Liver (tissue), 9 donors: ENCODE data around the gene MYL12B. TPM values are rescaled to one million over a fixed set of nuclear protein-coding genes. Genes with fewer than 3 reads are reported as not detected.

ENCODE experiments used
- DNase-seq: peaks from one replicate; pipeline ENCODE4 v3.0.0-alpha.2; 2017; ENCODE audit warnings: low spot score
- H3K27ac ChIP-seq, 2 donors: one replicate each; pipeline ENCODE4 v1.7.0; 2013; ENCODE audit warnings: inconsistent platforms in 2 of 2, low read length in 2 of 2, control low read depth in 1 of 2, low read depth in 1 of 2, mild to moderate bottlenecking in 1 of 2
- H3K27me3 ChIP-seq, 4 donors: one replicate each; pipeline versions ENCODE4 v1.6.1 to v1.7.0; 2013; ENCODE audit warnings: low read length in 3 of 4, inconsistent platforms in 1 of 4, mild to moderate bottlenecking in 1 of 4, moderate library complexity in 1 of 4; ENCODE audit not compliant: control insufficient read depth in 4 of 4, insufficient read depth in 4 of 4
- H3K36me3 ChIP-seq, 4 donors: one replicate each; pipeline versions ENCODE4 v1.6.1 to v1.7.0; 2013; ENCODE audit warnings: low read length in 3 of 4, mild to moderate bottlenecking in 3 of 4, low read depth in 1 of 4, moderate library complexity in 1 of 4; ENCODE audit not compliant: control insufficient read depth in 4 of 4, insufficient read depth in 3 of 4
- H3K4me1 ChIP-seq, 4 donors: one replicate each; pipeline versions ENCODE4 v1.6.1 to v1.7.0; 2013; ENCODE audit warnings: low read length in 3 of 4, mild to moderate bottlenecking in 3 of 4, moderate library complexity in 1 of 4; ENCODE audit not compliant: control insufficient read depth in 4 of 4, insufficient read depth in 4 of 4
- H3K4me3 ChIP-seq, 3 donors: one replicate each; pipeline versions ENCODE4 v1.6.1 to v1.7.0; 2013; ENCODE audit warnings: low read length in 3 of 3, control low read depth in 1 of 3, low read depth in 1 of 3, mild to moderate bottlenecking in 1 of 3
- H3K9ac ChIP-seq, 2 donors: one replicate each; pipeline ENCODE4 v1.7.0; 2013; ENCODE audit warnings: low read length in 2 of 2, mild to moderate bottlenecking in 2 of 2, moderate library complexity in 2 of 2, control low read depth in 1 of 2, low read depth in 1 of 2
- H3K9me3 ChIP-seq, 4 donors: one replicate each; pipeline versions ENCODE4 v1.6.1 to v1.7.0; 2013; ENCODE audit warnings: low read length in 3 of 4; ENCODE audit not compliant: control insufficient read depth in 4 of 4
- EGR1 ChIP-seq, 2 donors: IDR thresholded peaks; 2 replicates each; pipeline ENCODE4 v1.6.1; 2016 to 2018; ENCODE audit warnings: antibody characterized with exemption in 2 of 2, low read depth in 2 of 2
- FOXA1 ChIP-seq: IDR thresholded peaks from 2 replicates; pipeline ENCODE4 v1.6.1; 2016; ENCODE audit warnings: antibody characterized with exemption
- FOXA2 ChIP-seq: IDR thresholded peaks from 2 replicates; pipeline ENCODE4 v1.6.1; 2016; ENCODE audit warnings: antibody characterized with exemption
- GABPA ChIP-seq, 2 donors: IDR thresholded peaks in 1 of 2; conservative IDR thresholded peaks in 1 of 2; 2 replicates each; pipeline ENCODE4 v1.6.1; 2016; ENCODE audit warnings: antibody characterized with exemption in 2 of 2, mild to moderate bottlenecking in 1 of 2, moderate library complexity in 1 of 2
- HNF4A ChIP-seq, 2 donors: conservative IDR thresholded peaks; 2 replicates each; pipeline ENCODE4 v1.6.1; 2016; ENCODE audit warnings: antibody characterized with exemption in 2 of 2, mild to moderate bottlenecking in 2 of 2
- HNF4G ChIP-seq: IDR thresholded peaks from 2 replicates; pipeline ENCODE4 v1.6.1; 2016; ENCODE audit warnings: antibody characterized with exemption
- JUND ChIP-seq, 2 donors: IDR thresholded peaks; 2 replicates each; pipeline ENCODE4 v1.6.1; 2016; ENCODE audit warnings: antibody characterized with exemption in 2 of 2
- NR2F2 ChIP-seq: IDR thresholded peaks from 2 replicates; pipeline ENCODE4 v1.6.1; 2016; ENCODE audit warnings: antibody characterized with exemption
- RAD21 ChIP-seq, 2 donors: IDR thresholded peaks; 2 replicates each; pipeline ENCODE4 v1.6.1; 2016; ENCODE audit warnings: antibody characterized with exemption in 2 of 2, mild to moderate bottlenecking in 2 of 2
- RXRA ChIP-seq, 2 donors: IDR thresholded peaks; 2 replicates each; pipeline ENCODE4 v1.6.1; 2017 to 2018; ENCODE audit warnings: antibody characterized with exemption in 2 of 2, mild to moderate bottlenecking in 1 of 2
- SP1 ChIP-seq: IDR thresholded peaks from 2 replicates; pipeline ENCODE4 v1.6.1; 2018; ENCODE audit warnings: antibody characterized with exemption, mild to moderate bottlenecking
- TAF1 ChIP-seq: conservative IDR thresholded peaks from 2 replicates; pipeline ENCODE4 v1.6.1; 2016; ENCODE audit warnings: antibody characterized with exemption, mild to moderate bottlenecking
- YY1 ChIP-seq: IDR thresholded peaks from 2 replicates; pipeline ENCODE4 v1.6.1; 2016; ENCODE audit warnings: antibody characterized with exemption, mild to moderate bottlenecking
- WGBS: extraction: QIAGEN DNeasy Blood & Tissue Kit; methylation state at CpG from one replicate; pipeline ENCODE4 v1.1.7; 2013; 5-methylcytosine and 5-hydroxymethylcytosine counted together
- polyA plus RNA-seq, 2 donors: library from polyadenylated mRNA; stranded (reverse) in 1 of 2; unstranded in 1 of 2; fragments of 200-250 nt in 1 of 2; fragments of >200 nt in 1 of 2; fragmentation: Nextera tagmentation in 1 of 2; extraction: Ambion mirVana in 1 of 2; gene quantifications; one replicate each; pipeline versions ENCODE4 v1.2.1 to v1.2.3, GENCODE V29; 2013 to 2015
- total RNA-seq, 2 donors: library from RNA; depleted of rRNA; stranded (reverse); fragments of >200 nt; gene quantifications; one replicate each; pipeline ENCODE4 v1.2.3, GENCODE V29; 2014
- TF ChIP-seq, protein P1 (sequence below): fragments of 150-350 bp; IDR thresholded peaks from 2 replicates; pipeline ENCODE4 v1.5.1; 2017; ENCODE audit warnings: improper control_type of control experiment, low read depth, low read length; ENCODE audit not compliant: missing input control
- TF ChIP-seq, protein P2 (sequence below): IDR thresholded peaks from 2 replicates; pipeline ENCODE4 v1.6.1; 2016; ENCODE audit warnings: antibody characterized with exemption
- TF ChIP-seq, protein P3 (sequence below): IDR thresholded peaks from 2 replicates; pipeline ENCODE4 v1.6.1; 2016; ENCODE audit warnings: antibody characterized with exemption
- TF ChIP-seq, protein P4 (sequence below): IDR thresholded peaks from 2 replicates; pipeline ENCODE4 v1.6.1; 2016; ENCODE audit warnings: antibody characterized with exemption
- TF ChIP-seq, protein P5 (sequence below): IDR thresholded peaks from 2 replicates; pipeline ENCODE4 v1.6.1; 2016; ENCODE audit warnings: antibody characterized with exemption, mild to moderate bottlenecking
- donor health status: healthy.
- donor health status: healthy.
- donor health status: healthy.
- donor health status: healthy.
- donor health status: healthy.

Gene MYL12B
- total and polyA plus RNA-seq, 4 donors = 106 to 303 (median 155) TPM

DNA sequence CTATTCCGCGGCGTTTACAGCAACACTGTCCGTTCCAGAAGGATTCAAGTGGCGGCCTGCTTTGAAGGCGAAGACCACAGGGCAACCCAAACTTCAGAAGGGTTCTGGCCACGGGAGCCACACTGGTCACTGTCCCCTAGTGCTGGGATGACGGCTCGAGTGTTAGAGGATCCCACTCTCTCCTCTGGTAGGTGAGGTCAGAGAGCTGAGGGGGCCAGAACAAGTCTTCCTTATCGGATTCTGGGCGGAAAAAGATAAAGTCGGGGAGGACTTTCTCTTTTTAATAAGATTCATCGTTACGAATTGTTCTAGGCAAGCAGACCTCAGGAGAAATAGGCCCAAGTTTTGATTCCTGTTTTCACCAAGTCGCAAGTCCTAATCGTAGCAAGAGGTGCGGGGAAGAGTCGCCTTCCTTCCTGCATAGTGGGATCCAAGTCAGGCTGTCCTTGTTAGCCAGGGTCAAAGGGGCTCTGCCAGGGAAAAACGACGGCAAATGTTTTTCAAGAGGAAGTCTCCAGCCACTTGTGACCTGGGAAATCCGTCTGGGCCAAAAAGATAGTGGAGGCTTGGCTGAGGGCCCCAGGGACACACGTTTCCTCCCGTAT is 15.2 kb upstream of the MYL12B start:
- WGBS = 8% methylated on average over 23 of the region's 23 CpGs
- Histone ChIP-seq H3K9me3 (no peaks in the 10 kb centered on the region), H3K27me3 (no peaks in the 10 kb centered on the region), H3K36me3 (peaks cover 0 to 4% (median 0%) of the 10 kb centered on the region in 4 donors), H3K9ac (peak overlapping the region; percentile 86 to 98), H3K4me3 (peak overlapping the region; percentile 56 to 90 (median 82)), H3K4me1 (peaks cover 0 to 27% (median 10%) of the 10 kb centered on the region in 4 donors), H3K27ac (peak overlapping the region; percentile 97 to 98)
- peak; percentile 66 for DNase-seq
- TF ChIP-seq GABPA (IDR thresholded peaks at IDR 0.05 in 1 of 2, conservative IDR thresholded peaks at IDR 0.05 in 1 of 2) = no peak
- TF ChIP-seq, protein P1, sequence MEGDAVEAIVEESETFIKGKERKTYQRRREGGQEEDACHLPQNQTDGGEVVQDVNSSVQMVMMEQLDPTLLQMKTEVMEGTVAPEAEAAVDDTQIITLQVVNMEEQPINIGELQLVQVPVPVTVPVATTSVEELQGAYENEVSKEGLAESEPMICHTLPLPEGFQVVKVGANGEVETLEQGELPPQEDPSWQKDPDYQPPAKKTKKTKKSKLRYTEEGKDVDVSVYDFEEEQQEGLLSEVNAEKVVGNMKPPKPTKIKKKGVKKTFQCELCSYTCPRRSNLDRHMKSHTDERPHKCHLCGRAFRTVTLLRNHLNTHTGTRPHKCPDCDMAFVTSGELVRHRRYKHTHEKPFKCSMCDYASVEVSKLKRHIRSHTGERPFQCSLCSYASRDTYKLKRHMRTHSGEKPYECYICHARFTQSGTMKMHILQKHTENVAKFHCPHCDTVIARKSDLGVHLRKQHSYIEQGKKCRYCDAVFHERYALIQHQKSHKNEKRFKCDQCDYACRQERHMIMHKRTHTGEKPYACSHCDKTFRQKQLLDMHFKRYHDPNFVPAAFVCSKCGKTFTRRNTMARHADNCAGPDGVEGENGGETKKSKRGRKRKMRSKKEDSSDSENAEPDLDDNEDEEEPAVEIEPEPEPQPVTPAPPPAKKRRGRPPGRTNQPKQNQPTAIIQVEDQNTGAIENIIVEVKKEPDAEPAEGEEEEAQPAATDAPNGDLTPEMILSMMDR = no peak
- TF ChIP-seq, protein P2, sequence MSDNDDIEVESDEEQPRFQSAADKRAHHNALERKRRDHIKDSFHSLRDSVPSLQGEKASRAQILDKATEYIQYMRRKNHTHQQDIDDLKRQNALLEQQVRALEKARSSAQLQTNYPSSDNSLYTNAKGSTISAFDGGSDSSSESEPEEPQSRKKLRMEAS = peak; percentile 52
- TF ChIP-seq, protein P3, sequence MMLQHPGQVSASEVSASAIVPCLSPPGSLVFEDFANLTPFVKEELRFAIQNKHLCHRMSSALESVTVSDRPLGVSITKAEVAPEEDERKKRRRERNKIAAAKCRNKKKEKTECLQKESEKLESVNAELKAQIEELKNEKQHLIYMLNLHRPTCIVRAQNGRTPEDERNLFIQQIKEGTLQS = no peak
- peak in 1 of 2 donors; percentile 34 for TF ChIP-seq RXRA (IDR thresholded peaks at IDR 0.05)
- TF ChIP-seq FOXA2 = no peak
- TF ChIP-seq HNF4G = no peak
- peak; percentile 56 for TF ChIP-seq TAF1
- peak in 1 of 2 donors; percentile 6 for TF ChIP-seq RAD21 (IDR thresholded peaks at IDR 0.05)
- TF ChIP-seq JUND (IDR thresholded peaks at IDR 0.05) = no peak
- TF ChIP-seq NR2F2 = peak; percentile 95
- TF ChIP-seq, protein P4, sequence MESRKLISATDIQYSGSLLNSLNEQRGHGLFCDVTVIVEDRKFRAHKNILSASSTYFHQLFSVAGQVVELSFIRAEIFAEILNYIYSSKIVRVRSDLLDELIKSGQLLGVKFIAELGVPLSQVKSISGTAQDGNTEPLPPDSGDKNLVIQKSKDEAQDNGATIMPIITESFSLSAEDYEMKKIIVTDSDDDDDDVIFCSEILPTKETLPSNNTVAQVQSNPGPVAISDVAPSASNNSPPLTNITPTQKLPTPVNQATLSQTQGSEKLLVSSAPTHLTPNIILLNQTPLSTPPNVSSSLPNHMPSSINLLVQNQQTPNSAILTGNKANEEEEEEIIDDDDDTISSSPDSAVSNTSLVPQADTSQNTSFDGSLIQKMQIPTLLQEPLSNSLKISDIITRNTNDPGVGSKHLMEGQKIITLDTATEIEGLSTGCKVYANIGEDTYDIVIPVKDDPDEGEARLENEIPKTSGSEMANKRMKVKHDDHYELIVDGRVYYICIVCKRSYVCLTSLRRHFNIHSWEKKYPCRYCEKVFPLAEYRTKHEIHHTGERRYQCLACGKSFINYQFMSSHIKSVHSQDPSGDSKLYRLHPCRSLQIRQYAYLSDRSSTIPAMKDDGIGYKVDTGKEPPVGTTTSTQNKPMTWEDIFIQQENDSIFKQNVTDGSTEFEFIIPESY = no peak
- TF ChIP-seq, protein P5, sequence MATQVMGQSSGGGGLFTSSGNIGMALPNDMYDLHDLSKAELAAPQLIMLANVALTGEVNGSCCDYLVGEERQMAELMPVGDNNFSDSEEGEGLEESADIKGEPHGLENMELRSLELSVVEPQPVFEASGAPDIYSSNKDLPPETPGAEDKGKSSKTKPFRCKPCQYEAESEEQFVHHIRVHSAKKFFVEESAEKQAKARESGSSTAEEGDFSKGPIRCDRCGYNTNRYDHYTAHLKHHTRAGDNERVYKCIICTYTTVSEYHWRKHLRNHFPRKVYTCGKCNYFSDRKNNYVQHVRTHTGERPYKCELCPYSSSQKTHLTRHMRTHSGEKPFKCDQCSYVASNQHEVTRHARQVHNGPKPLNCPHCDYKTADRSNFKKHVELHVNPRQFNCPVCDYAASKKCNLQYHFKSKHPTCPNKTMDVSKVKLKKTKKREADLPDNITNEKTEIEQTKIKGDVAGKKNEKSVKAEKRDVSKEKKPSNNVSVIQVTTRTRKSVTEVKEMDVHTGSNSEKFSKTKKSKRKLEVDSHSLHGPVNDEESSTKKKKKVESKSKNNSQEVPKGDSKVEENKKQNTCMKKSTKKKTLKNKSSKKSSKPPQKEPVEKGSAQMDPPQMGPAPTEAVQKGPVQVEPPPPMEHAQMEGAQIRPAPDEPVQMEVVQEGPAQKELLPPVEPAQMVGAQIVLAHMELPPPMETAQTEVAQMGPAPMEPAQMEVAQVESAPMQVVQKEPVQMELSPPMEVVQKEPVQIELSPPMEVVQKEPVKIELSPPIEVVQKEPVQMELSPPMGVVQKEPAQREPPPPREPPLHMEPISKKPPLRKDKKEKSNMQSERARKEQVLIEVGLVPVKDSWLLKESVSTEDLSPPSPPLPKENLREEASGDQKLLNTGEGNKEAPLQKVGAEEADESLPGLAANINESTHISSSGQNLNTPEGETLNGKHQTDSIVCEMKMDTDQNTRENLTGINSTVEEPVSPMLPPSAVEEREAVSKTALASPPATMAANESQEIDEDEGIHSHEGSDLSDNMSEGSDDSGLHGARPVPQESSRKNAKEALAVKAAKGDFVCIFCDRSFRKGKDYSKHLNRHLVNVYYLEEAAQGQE = no peak
- no peak for TF ChIP-seq HNF4A (conservative IDR thresholded peaks at IDR 0.05)
- peak in 1 of 2 donors; percentile 38 for TF ChIP-seq EGR1 (IDR thresholded peaks at IDR 0.05; ENCODE audit: low read depth in 2 of 2)
- TF ChIP-seq FOXA1 = no peak
- TF ChIP-seq SP1 = no peak
- no peak for TF ChIP-seq YY1
